Measurements from ENCODE around the gene TANGO2. TPM values are rescaled to one million over a fixed set of nuclear protein-coding genes. Genes with fewer than 3 reads are reported as not detected.

Gene TANGO2
- polyA plus RNA-seq, 4 donors: 16.5 to 23.3 (median 20.9) TPM

GRCh38 chr22:20017622-20017958 lies 3.3 kb upstream of the TANGO2 start:
- DNase-seq (no peak), FAIRE-seq (no peak)
- H3K27me3 ChIP-seq (ENCODE audit: control insufficient read depth in 3 of 3, insufficient read depth in 3 of 3, low read length in 3 of 3): peaks cover 0 to 27% (median 0%) of the 10 kb centered on the region in 3 donors
- peaks cover 0 to 28% (median 9%) of the 10 kb centered on the region in 3 donors for H3K4me1 ChIP-seq (ENCODE audit: control insufficient read depth in 3 of 3, insufficient read depth in 2 of 3, low read depth in 1 of 3, low read length in 2 of 3)
- no peak overlapping the region for H3K27ac ChIP-seq (ENCODE audit: low read depth in 1 of 3, low read length in 2 of 3)
- WGBS, 3 donors: 45 to 57% (median 55%) methylated on average over 9 of the region's 9 CpGs
- no peaks in the 10 kb centered on the region for H3K9me3 ChIP-seq (ENCODE audit: control insufficient read depth in 2 of 2, insufficient read depth in 1 of 2, low read depth in 1 of 2, low read length in 1 of 2)
- H3K36me3 ChIP-seq (ENCODE audit: control insufficient read depth in 3 of 3, insufficient read depth in 2 of 3, low read depth in 1 of 3, low read length in 3 of 3): peaks cover 0 to 2% (median 0%) of the 10 kb centered on the region in 3 donors
- H3K4me3 ChIP-seq (ENCODE audit: low read depth in 1 of 3, low read length in 3 of 3): peak overlapping the region in 1 of 3 donors; percentile 63

GRCh38 chr22:20018001-20018400 lies 2.9 kb upstream of the TANGO2 start:
- FAIRE-seq (no peak), DNase-seq (no peak)
- H3K36me3 ChIP-seq (ENCODE audit: control insufficient read depth in 3 of 3, insufficient read depth in 2 of 3, low read depth in 1 of 3, low read length in 3 of 3): peaks cover 0 to 2% (median 0%) of the 10 kb centered on the region in 3 donors
- H3K9me3 ChIP-seq (ENCODE audit: control insufficient read depth in 2 of 2, insufficient read depth in 1 of 2, low read depth in 1 of 2, low read length in 1 of 2): no peaks in the 10 kb centered on the region
- 66 to 83% (median 76%) methylated on average over 5 of the region's 5 CpGs for WGBS, 3 donors
- H3K4me3 ChIP-seq (ENCODE audit: low read depth in 1 of 3, low read length in 3 of 3): no peak overlapping the region
- H3K4me1 ChIP-seq (ENCODE audit: control insufficient read depth in 3 of 3, insufficient read depth in 2 of 3, low read depth in 1 of 3, low read length in 2 of 3): peaks cover 0 to 25% (median 9%) of the 10 kb centered on the region in 3 donors
- peaks cover 0 to 27% (median 0%) of the 10 kb centered on the region in 3 donors for H3K27me3 ChIP-seq (ENCODE audit: control insufficient read depth in 3 of 3, insufficient read depth in 3 of 3, low read length in 3 of 3)
- H3K27ac ChIP-seq (ENCODE audit: low read depth in 1 of 3, low read length in 2 of 3): no peak overlapping the region

DNA sequence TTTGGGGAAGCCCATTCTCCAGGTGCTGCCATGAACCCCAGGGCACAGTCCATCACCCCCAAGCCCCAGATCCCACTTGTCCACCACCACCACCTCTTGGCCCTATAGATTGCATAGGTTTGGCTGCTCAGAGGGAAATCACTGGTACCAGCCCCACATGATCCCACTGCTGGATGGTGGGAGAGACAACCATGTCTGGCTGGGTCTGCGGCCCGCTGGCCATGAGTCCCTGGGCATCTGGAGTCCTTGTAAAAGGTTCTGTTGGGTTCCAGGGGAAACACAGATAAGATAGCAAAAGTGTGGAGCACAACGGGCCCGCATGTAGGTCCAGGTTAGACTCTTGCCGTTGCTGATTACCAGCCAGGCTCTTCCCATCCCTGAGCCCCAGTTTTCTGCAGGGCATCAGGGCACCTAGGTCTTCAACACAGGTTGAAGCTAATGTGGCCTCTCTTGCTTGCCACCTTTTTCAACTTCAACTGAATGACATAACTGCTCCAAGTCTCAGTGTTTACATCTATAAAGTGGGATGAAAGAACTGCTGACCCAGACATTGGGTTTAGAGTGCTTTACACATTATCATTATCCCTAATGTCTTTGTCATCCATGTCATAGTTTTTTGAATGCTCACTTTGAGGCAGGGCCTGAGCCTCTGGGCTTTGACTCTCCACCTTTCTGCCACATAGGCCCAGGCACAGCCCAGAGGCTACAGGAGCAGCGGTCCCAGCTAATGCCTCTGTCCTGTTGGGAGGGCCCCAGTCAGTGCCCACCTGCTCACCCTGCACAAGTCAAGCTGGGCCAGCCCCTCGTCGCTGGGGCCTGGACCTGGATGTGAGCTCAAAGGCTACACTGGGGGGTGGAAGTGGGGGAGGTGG lies 1.0 kb upstream of the TANGO2 start:
- DNase-seq (no peak), FAIRE-seq (no peak)
- H3K4me3 ChIP-seq (ENCODE audit: low read depth in 1 of 3, low read length in 3 of 3): peak overlapping the region; percentile 46 to 65 (median 58)
- H3K9me3 ChIP-seq (ENCODE audit: control insufficient read depth in 2 of 2, insufficient read depth in 1 of 2, low read depth in 1 of 2, low read length in 1 of 2): no peaks in the 10 kb centered on the region
- peaks cover 0 to 27% (median 0%) of the 10 kb centered on the region in 3 donors for H3K27me3 ChIP-seq (ENCODE audit: control insufficient read depth in 3 of 3, insufficient read depth in 3 of 3, low read length in 3 of 3)
- H3K27ac ChIP-seq (ENCODE audit: low read depth in 1 of 3, low read length in 2 of 3): peak overlapping the region in 1 of 3 donors; percentile 89
- WGBS, 3 donors: 66 to 76% (median 68%) methylated on average over 8 of the region's 8 CpGs
- H3K36me3 ChIP-seq (ENCODE audit: control insufficient read depth in 3 of 3, insufficient read depth in 2 of 3, low read depth in 1 of 3, low read length in 3 of 3): peaks cover 0 to 13% (median 0%) of the 10 kb centered on the region in 3 donors
- H3K4me1 ChIP-seq (ENCODE audit: control insufficient read depth in 3 of 3, insufficient read depth in 2 of 3, low read depth in 1 of 3, low read length in 2 of 3): peaks cover 0 to 22% (median 9%) of the 10 kb centered on the region in 3 donors

DNA sequence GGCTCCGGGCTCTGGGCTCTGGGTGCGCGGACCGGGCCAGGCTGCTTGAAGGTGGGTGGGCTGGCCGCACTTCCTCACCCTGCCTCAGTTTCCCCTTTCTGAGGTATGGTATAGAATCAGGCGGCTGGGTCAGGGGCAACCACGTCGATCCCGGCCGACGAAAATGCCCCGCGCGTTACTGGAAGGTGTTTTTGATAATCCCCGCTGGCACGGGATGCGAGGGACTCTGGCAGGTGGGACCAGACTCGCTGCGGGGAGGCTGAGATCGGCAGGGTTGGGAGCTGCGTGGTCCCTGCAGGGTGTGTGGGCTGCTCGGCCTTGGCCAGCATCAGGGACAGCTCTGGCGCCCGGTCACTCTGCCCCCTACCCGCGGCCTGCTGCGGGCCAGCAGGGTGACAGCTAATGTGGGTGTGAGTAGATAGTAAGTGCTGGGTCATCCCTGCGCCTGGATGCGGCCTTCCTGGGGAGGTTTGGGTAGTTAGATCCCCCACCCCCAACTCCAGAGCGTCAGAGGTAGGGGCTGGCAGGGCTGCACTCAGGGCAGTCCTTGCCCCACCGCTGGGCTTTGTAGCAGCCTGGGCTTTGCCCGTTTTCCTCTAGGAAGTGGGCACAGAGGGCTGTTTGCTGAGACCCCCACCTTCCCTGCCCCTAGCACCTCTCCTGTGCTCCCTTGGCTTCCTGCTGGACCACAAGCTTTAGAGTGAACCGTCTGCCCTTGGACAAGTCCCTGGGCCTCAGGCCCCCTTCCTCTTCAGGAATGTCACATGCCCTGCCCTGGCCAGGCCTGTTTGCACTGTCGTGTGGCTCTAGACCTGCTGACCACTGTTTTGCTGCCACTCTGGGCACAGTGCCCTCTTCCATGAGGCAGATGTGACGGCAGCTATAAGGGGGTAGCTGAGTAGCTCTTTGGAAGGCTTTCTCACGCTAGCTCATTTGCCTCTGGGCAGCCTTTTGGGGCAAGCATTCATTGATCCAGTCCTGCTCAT lies 579 bp downstream of the TANGO2 start:
- peak overlapping the region in 2 of 3 donors; percentile 25 to 85 for H3K27ac ChIP-seq (ENCODE audit: low read depth in 1 of 3, low read length in 2 of 3)
- 2 to 4% (median 3%) methylated on average over 36 of the region's 36 CpGs for WGBS, 3 donors
- peaks cover 0 to 22% (median 6%) of the 10 kb centered on the region in 3 donors for H3K4me1 ChIP-seq (ENCODE audit: control insufficient read depth in 3 of 3, insufficient read depth in 2 of 3, low read depth in 1 of 3, low read length in 2 of 3)
- DNase-seq: peak in 1 of 2 donors; percentile 18
- peaks cover 0 to 20% (median 0%) of the 10 kb centered on the region in 3 donors for H3K36me3 ChIP-seq (ENCODE audit: control insufficient read depth in 3 of 3, insufficient read depth in 2 of 3, low read depth in 1 of 3, low read length in 3 of 3)
- H3K4me3 ChIP-seq (ENCODE audit: low read depth in 1 of 3, low read length in 3 of 3): peak overlapping the region; percentile 66 to 99 (median 97)
- H3K9me3 ChIP-seq (ENCODE audit: control insufficient read depth in 2 of 2, insufficient read depth in 1 of 2, low read depth in 1 of 2, low read length in 1 of 2): no peaks in the 10 kb centered on the region
- peaks cover 0 to 21% (median 0%) of the 10 kb centered on the region in 3 donors for H3K27me3 ChIP-seq (ENCODE audit: control insufficient read depth in 3 of 3, insufficient read depth in 3 of 3, low read length in 3 of 3)
- FAIRE-seq: no peak

- DNase-seq: no peak
- no peaks in the 10 kb centered on the region for H3K9me3 ChIP-seq (ENCODE audit: control insufficient read depth in 2 of 2, insufficient read depth in 1 of 2, low read depth in 1 of 2, low read length in 1 of 2)
- 84 to 90% (median 89%) methylated on average over 11 of the region's 11 CpGs for WGBS, 3 donors
- peak overlapping the region in 2 of 3 donors; percentile 66 to 99 for H3K4me3 ChIP-seq (ENCODE audit: low read depth in 1 of 3, low read length in 3 of 3)
- H3K36me3 ChIP-seq (ENCODE audit: control insufficient read depth in 3 of 3, insufficient read depth in 2 of 3, low read depth in 1 of 3, low read length in 3 of 3): peaks cover 0 to 23% (median 0%) of the 10 kb centered on the region in 3 donors
- peaks cover 0 to 16% (median 6%) of the 10 kb centered on the region in 3 donors for H3K4me1 ChIP-seq (ENCODE audit: control insufficient read depth in 3 of 3, insufficient read depth in 2 of 3, low read depth in 1 of 3, low read length in 2 of 3)
- H3K27ac ChIP-seq (ENCODE audit: low read depth in 1 of 3, low read length in 2 of 3): peak overlapping the region in 1 of 3 donors; percentile 85
- FAIRE-seq: no peak
- H3K27me3 ChIP-seq (ENCODE audit: control insufficient read depth in 3 of 3, insufficient read depth in 3 of 3, low read length in 3 of 3): peaks cover 0 to 16% (median 0%) of the 10 kb centered on the region in 3 donors
These were observed 1.5 kb downstream of the TANGO2 start for GRCh38 chr22:20022231-20022977.

DNA sequence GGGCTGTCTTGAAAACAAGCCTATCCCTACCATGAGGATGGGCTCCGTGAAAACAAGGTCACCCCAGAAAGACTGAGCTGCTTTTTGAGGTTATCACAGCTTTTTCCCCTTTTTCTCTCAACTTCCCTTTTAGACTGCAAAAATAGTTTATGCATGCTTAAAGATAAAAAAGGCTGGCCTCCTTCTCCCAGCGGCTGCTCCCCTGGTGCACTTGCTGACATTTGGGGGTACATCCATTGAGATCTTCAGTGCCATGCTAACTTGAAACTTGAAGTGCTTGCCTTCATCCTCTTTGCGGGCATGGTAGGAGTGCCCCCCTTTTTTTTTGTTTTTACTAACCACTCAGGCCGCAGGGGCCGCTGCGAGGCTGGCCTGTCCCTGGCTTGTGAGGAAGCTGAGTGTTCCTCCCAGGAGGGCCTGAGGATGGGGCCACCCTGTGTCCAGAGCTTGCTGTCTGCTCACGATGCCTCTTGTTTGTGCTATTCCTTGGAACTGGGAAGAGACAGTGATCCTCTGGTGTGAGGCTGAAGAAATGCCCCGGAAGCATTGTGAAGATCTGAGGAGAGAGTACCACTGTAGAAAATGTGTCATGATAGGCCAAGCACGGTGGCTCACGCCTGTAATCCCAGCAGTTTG lies 2.2 kb downstream of the TANGO2 start:
- DNase-seq: no peak
- peaks cover 0 to 9% (median 0%) of the 10 kb centered on the region in 3 donors for H3K27me3 ChIP-seq (ENCODE audit: control insufficient read depth in 3 of 3, insufficient read depth in 3 of 3, low read length in 3 of 3)
- peaks cover 0 to 15% (median 6%) of the 10 kb centered on the region in 3 donors for H3K4me1 ChIP-seq (ENCODE audit: control insufficient read depth in 3 of 3, insufficient read depth in 2 of 3, low read depth in 1 of 3, low read length in 2 of 3)
- H3K4me3 ChIP-seq (ENCODE audit: low read depth in 1 of 3, low read length in 3 of 3): no peak overlapping the region
- no peak overlapping the region for H3K27ac ChIP-seq (ENCODE audit: low read depth in 1 of 3, low read length in 2 of 3)
- no peak for FAIRE-seq
- H3K9me3 ChIP-seq (ENCODE audit: control insufficient read depth in 2 of 2, insufficient read depth in 1 of 2, low read depth in 1 of 2, low read length in 1 of 2): no peaks in the 10 kb centered on the region
- peaks cover 0 to 23% (median 0%) of the 10 kb centered on the region in 3 donors for H3K36me3 ChIP-seq (ENCODE audit: control insufficient read depth in 3 of 3, insufficient read depth in 2 of 3, low read depth in 1 of 3, low read length in 3 of 3)
- 83 to 88% (median 86%) methylated on average over 10 of the region's 10 CpGs for WGBS, 3 donors

DNA sequence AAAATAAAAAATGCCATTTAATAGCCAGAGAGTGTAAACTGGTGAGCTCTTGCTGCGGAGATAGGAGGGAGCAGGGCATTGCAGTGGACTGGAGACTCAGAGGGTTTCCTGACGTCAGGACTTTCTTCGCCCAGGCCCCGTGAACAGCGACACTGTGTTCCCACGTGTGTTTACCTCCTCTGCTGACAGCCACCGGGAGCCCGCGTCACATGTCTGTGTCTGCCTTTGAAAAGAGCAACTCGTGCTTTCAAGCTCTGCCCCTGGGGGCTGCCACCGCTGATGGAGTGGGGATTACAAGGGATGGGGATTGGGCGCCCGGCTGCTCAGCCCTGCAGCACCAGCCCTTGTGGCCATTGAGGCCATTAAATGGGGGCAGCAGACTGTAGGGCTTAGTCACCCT lies 3.3 kb downstream of the TANGO2 start:
- DNase-seq: no peak
- no peak for FAIRE-seq

More for the DNA sequence above, 3.3 kb downstream of the TANGO2 start:
- 81 to 86% (median 82%) methylated on average over 13 of the region's 13 CpGs for WGBS, 3 donors
- peaks cover 0 to 23% (median 0%) of the 10 kb centered on the region in 3 donors for H3K36me3 ChIP-seq (ENCODE audit: control insufficient read depth in 3 of 3, insufficient read depth in 2 of 3, low read depth in 1 of 3, low read length in 3 of 3)
- peaks cover 0 to 3% (median 0%) of the 10 kb centered on the region in 3 donors for H3K27me3 ChIP-seq (ENCODE audit: control insufficient read depth in 3 of 3, insufficient read depth in 3 of 3, low read length in 3 of 3)
- H3K27ac ChIP-seq (ENCODE audit: low read depth in 1 of 3, low read length in 2 of 3): no peak overlapping the region
- H3K4me3 ChIP-seq (ENCODE audit: low read depth in 1 of 3, low read length in 3 of 3): no peak overlapping the region
- H3K9me3 ChIP-seq (ENCODE audit: control insufficient read depth in 2 of 2, insufficient read depth in 1 of 2, low read depth in 1 of 2, low read length in 1 of 2): no peaks in the 10 kb centered on the region
- peaks cover 0 to 15% (median 6%) of the 10 kb centered on the region in 3 donors for H3K4me1 ChIP-seq (ENCODE audit: control insufficient read depth in 3 of 3, insufficient read depth in 2 of 3, low read depth in 1 of 3, low read length in 2 of 3)

Measured in small intestine (tissue), 7 donors.